GM10847 (cell line): Measurements from ENCODE around the gene FGF7.

Experiments
- POLR2A ChIP-seq: IDR thresholded peaks from 2 replicates; pipeline ENCODE4 v1.6.1; 2011; ENCODE audit not compliant: insufficient read length; ENCODE audit errors: extremely low read depth

FGF7 gene

DNA sequence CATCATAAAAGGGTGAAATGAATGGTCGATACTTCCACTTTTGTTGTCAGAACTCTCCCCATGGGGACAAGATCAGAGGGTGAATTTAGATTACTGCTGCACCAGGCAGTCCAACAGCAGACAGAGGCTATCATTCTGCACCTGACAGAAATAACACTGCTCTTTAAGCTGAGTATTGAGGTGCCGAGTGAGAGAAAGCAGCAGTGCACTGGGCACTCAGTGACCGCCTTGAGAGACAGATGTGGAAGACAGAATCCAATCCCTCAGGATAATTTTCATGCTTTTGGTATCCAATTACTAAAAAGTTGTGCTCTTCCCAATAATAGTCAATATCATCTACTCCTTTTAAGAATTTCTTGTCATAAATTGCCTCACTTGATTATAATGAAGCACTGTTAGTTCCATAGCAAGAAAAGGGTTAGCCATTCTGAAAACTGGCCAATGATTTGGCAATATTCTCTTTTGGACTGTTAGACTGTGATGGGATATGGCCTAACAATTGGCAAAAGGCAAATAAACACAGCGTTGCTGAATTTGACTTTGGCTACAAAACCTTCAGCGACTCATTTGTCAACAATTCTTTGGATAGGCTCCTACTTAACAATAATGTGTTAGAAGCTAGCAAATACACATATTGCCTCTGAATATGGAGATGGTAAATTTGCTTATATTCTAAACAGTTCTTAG, 5.5 kb downstream of the FGF7 start:
- TF ChIP-seq POLR2A, result no peak

DNA sequence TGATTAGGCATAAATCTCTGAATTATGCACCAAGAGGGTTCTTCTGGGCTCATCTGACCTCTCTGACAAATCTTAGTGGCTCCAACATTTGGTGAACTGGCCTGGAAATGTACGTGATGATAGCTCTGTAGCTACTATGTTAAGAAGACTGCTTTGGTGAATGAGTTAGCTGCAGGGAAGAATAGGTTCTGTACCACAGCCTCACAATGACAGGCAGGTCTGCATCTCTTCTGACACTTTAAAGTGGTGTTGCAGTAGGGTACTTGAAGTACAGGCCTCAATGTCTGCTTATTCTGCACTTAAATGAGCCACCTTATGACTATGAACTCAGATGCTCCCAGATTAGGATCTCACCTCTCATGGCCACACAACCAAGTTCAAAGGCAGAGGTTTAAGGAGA, 7.0 kb downstream of the FGF7 start:
- TF ChIP-seq POLR2A, result no peak

DNA sequence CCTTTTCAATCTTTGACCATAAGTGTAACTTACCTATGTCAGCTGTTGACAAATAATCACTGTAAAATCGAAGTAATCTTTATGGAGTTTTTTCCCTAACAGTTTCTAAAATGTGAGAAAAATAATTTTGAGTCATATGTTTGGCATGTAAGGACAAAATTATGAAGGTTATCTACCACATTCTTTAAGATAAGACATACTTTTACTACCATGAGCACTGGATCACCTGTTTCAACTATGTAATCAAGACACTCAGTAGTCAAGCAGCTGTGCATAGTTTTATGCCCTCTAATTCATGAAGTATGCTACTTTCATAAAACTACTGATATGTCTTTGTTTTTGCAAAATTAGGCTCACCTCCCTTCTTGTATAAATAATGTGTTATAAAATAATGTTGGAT, 12.1 kb downstream of the FGF7 start:
- no peak for TF ChIP-seq POLR2A

DNA sequence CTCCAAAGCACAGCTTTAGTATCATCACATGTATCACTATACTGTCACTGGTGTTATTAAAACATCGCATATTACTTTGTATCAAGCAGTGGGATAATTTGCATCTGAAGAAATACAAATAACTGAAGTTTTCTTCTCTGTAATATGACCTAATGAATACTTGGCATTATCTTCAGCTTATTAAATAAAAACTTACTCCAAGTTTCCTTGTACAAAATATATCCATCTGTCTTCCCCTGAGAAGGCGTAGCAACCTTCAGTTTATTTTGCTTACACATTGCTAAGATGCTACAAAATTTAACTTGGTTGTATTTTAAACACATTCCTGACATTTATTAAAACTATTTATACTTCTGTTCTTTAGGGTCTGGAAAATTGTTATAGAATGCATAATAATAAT, 13.7 kb downstream of the FGF7 start:
- TF ChIP-seq POLR2A, result no peak

DNA sequence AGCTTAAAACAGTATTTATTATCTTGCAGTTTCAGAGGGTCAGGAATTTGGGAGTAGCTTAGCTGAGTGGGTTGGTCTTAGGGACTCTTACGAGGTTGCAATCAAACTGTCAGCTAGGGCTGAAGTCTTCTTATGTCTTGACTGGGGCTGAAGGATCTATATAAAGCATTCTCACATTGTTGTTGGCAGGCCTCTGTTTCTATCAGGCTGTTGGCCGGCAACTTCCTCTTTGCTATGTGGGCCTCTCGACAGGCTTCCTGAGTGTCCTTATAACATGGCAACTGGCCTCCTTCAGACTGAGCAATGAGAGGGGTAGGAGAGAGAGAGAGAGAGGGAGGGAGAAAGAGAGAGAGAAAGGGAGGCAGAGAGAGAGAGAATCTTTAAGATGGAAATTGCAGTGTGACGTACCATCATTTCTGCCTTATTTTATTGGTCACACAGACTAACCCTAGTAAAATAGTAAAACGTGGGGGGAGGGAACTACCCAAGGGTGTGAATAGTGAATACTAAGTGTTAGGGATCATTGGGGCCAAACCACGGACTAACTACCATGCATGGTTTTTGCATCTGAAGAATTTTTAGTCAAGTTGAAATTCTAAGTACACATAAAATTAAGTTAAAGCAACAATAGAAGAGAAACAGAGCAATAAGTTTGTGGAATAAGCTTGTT, 16.1 kb downstream of the FGF7 start:
- TF ChIP-seq POLR2A, result no peak

DNA sequence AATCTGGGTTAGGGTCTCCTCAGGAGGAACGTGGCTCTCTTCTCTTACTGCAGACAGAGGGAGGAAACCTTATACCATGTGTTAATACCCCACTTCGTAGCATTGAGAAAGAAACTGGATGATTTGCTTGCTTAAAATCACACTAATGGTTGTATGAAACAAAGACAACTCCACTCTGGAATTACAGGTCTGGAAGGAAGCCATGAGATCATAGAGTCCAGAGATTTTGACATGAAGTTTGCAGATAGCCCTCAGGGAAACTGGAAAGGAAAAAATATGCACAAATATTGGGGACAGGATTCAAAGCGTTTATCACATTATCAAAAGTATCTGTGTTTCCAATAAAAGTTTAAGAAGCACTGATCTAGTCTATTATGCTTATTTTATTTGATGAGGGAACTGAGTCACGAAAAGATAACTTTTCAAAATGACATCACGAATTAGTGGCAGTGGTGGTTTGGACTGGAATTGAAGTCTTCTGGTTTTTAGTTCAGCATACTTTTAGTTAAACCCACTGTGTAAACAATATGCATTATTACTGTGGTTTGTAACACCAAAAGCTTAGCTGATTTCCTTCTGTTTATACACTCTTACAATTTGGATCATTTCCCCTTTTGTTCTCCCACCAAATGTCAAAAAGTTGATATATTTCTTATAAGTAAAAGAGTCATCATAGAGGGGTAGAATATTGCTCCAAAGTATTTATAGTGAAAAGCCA, 16.8 kb downstream of the FGF7 start:
- TF ChIP-seq POLR2A, result no peak

DNA sequence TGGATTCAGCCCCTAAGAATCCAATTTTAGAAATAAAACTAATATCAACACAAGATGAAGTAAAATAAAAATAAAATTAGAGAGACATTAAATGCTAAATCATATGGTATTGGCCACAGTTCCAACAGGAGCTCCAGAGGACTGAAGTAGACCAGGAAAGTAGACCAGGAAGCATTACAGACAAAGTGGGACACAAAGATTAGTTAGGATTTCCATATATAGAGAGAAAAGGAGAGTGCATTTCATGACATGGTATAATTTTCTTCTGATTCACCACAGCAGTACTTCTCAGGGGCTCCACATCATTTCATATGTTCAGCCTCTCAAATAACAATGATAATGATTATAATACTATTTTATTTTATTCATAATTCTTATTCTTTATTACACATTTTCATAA, 18.3 kb downstream of the FGF7 start:
- TF ChIP-seq POLR2A, result no peak

DNA sequence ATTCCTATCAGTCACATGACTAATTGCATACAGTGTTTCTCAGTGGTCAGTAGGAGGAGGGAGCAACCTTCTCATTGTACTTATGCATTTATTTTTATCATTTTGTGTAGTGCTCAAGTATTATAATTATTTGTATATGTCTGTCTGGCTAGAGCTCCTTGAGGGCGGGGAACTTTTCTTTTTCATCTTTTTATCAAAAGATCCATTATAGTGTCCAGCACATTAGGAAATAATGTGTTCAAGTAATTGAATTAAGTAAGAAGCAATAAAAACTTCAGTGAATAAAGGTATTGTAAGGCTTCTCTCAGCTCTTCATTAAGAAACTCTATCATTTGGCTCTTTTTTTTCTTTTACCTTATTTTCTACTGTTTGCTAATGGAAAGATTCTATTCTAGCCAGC, 18.8 kb downstream of the FGF7 start:
- no peak for TF ChIP-seq POLR2A

DNA sequence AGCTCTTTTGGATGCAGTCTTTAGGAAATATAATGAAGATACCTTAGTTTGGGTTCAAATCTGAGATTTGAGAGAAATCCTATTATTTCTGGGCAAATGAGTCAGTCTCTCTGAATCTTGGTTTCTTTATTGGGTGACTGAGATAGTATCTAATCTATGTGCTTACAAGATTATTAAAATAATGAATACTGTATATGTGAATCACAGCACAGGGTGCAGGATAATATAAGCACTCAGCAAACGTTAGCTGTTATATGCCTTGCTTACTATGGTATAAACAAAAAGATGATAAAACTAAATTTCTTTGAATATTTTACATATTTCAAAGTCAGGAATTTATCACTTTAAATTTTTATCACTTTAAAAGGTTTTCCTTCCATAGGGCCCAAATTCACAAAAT, 29.6 kb downstream of the FGF7 start:
- no peak for TF ChIP-seq POLR2A

DNA sequence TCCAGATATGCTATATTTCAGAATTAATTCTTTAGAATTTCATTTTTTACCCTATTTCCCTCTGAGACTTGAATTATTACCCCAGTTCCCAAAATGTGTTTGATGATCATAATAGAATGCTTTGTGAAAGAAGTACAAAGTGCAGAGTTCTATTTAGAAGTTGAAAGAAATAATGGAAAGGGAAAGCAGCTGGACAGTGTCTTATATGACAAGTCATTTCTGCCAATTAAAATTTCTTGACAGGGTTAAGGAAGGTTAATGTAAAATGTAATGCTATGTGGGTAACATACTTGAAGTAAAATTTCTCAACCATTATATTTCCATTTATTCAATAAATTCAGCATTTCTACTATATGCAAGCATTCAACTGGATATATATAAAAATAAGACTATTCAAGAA, 33.1 kb downstream of the FGF7 start:
- no peak for TF ChIP-seq POLR2A

DNA sequence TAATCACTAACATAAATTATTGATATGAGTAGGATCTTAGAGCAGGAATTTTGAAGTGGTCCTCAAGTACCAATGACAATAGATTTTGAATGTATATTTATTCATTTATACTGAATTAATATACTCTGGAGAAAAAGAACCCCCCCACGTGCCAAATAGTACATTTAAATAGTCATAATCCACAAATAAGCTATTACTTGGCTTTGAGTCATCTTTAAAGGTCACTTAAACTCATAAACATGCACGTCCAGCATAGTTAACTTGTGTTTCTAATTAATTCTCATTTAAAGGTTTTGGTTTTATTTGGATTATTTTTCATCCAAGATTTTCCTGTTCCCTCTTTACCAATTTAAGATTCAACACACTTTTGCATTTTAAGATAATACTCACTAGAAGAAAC, 35.1 kb downstream of the FGF7 start:
- TF ChIP-seq POLR2A, result no peak

DNA sequence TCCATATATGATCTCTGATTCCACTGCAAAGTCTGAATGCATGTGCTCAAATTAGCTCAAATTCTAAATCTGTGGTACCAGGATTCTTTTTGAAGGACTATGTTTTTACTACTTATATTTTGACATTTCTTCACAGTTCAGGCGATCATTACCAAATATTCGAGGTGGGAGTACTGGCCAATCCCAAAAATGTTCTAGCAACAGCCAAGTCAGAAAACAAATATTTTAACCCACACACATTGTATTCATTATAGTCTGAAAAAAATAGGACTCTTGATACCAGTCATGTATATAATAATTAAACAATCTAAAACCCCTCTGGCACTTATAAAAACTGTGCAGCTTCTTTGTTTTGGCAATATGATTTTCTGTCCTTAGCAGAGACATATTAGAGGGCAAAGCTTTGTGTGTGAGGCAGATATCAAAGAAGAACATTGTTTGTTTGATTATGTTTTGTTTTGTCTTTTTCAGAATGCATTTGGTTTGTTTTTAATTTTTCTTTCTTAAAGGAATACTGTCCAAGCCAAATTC, 37.4 kb downstream of the FGF7 start:
- no peak for TF ChIP-seq POLR2A

DNA sequence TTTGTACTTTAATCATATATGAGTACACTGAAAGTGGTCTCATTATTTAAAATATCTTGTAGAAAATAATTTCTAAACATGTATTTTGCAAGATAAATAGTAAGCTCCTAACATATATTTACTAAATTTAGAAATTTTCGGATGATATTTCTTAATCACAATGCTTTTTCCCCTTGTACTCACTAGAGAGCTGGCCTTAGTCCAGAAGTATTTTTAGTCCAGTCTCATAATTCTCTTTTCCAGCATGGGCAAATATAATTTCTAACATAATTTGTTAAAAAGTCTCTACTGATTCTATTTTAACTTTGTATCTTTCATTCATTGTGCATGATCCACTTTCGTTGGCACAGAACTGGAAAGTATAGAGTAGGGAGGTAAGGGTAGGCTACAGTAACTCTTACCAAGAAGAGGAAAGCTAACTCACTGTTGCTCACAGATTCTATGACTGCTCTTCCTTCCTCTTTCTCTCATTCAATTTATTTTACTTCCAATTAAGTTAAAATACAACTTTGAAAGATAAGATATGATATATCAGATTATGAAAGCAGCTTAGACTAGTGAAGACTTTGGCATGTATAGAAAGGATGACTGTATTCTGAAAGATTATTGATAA, 39.3 kb downstream of the FGF7 start:
- no peak for TF ChIP-seq POLR2A

DNA sequence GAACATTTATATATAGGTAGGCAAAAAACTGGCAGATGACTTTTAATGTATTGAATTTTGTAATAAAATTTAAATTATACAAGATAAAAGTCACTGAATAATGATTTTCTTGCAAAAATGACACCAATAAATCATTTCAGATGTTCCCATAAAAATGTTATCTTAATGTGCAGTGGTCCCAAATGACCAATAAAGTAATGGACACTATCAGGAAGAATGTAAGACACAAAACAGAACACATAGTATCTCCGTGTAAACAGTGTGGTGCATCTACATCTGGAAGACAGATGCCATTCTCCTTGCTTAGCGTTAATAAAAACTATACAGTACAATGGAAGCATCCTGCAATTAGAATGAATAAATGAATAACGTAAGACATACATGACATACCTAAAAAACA, 41.5 kb downstream of the FGF7 start:
- TF ChIP-seq POLR2A, result no peak

DNA sequence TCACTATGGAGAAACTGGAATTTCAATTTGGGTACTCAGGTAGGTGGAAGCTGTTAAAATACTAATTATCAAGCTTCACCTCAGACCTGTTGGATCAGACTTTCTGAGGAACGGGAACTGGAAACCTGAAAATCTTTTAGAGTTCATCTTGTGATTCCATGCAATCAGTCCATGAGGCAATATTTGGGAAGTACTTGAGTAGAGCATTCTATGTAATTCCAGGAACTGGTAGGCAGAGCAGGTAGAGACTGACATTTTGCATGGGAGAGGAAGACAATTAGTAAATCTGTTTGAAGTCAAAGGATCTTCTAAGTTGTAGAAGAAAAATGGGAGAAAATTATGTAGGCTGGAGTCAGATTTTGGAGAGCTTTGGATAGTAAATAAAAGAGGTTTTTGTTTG, 43.1 kb downstream of the FGF7 start:
- TF ChIP-seq POLR2A, result no peak
